Measurements from ENCODE around the gene TMEM165. TPM values are rescaled to one million over a fixed set of nuclear protein-coding genes. Genes with fewer than 3 reads are reported as not detected.

The TMEM165 gene
- total RNA-seq, 2 experiments from 2014 or later, result 44.8 to 46.0 TPM

- H3K27me3 ChIP-seq (ENCODE audit: control insufficient read depth in 1 of 2, insufficient read depth in 2 of 2, low read length in 2 of 2), result no peaks in the 10 kb centered on the region
- no peak for ATAC-seq (ENCODE audit: poor library complexity)
- no peak overlapping the region for H3K27ac ChIP-seq (ENCODE audit: low read depth in 1 of 2, low read length in 2 of 2)
- H3K36me3 Mint-ChIP-seq (ENCODE audit: low read depth), result peaks cover 63% of the 10 kb centered on the region
- H3K27ac Mint-ChIP-seq, result no peak overlapping the region
- ChIA-PET CTCF (no interaction called here), POLR2A (interaction anchor here (0.9 kb wide), 1 partner anchor 95 kb away, joined by 4 read pairs; no protein-coding TSS in a partner anchor)
- H3K27me3 Mint-ChIP-seq, result no peaks in the 10 kb centered on the region
- intact Hi-C loops (cut with DNase I, micrococcal nuclease), result loop anchor here (5.0 to 10.0 kb wide), 2 partner anchors 97 to 284 kb away; partner anchors contain the start of gene CLOCK (in 1 of the 2)
- H3K9me3 Mint-ChIP-seq, result no peaks in the 10 kb centered on the region
- H3K36me3 ChIP-seq (ENCODE audit: insufficient read depth, low read length), result peaks cover 27% of the 10 kb centered on the region
- TF ChIP-seq CTCF (IDR thresholded peaks at IDR 0.05), result no peak
- no peak for DNase-seq
- no peak overlapping the region for H3K4me3 Mint-ChIP-seq
- H3K9me3 ChIP-seq (ENCODE audit: control insufficient read depth in 1 of 2, insufficient read depth in 1 of 2, low read length in 2 of 2), result no peaks in the 10 kb centered on the region
- peaks cover 5% of the 10 kb centered on the region for H3K4me1 ChIP-seq (ENCODE audit: insufficient read depth, low read length)
- H3K4me3 ChIP-seq (ENCODE audit: low read length), result no peak overlapping the region
- H3K4me1 Mint-ChIP-seq (ENCODE audit: low read depth), result peaks cover 19% of the 10 kb centered on the region
Observed at GRCh38 chr4:55450566-55450965, 54.8 kb downstream of the TMEM165 start.

GRCh38 chr4:55458164-55458563 is 62.4 kb downstream of the TMEM165 start:
- no peak overlapping the region for H3K4me3 ChIP-seq (ENCODE audit: low read length)
- Mint-ChIP-seq H3K27me3 (no peaks in the 10 kb centered on the region), H3K4me3 (no peak overlapping the region), H3K36me3 (ENCODE audit: low read depth) (peaks cover 26% of the 10 kb centered on the region), H3K9me3 (no peaks in the 10 kb centered on the region), H3K4me1 (ENCODE audit: low read depth) (no peaks in the 10 kb centered on the region), H3K27ac (no peak overlapping the region)
- intact Hi-C loops (cut with DNase I, micrococcal nuclease), result loop anchor here in 1 of 2 experiments (10.0 kb wide), 1 partner anchor 277 kb away; no protein-coding TSS in a partner anchor
- peaks cover 2% of the 10 kb centered on the region for H3K36me3 ChIP-seq (ENCODE audit: insufficient read depth, low read length)
- DNase-seq, result no peak
- no peak overlapping the region for H3K27ac ChIP-seq (ENCODE audit: low read depth in 1 of 2, low read length in 2 of 2)
- TF ChIP-seq CTCF (IDR thresholded peaks at IDR 0.05), result no peak
- H3K4me1 ChIP-seq (ENCODE audit: insufficient read depth, low read length), result no peaks in the 10 kb centered on the region
- ATAC-seq (ENCODE audit: poor library complexity), result no peak
- ChIA-PET POLR2A (no interaction called here), CTCF (no interaction called here)
- no peaks in the 10 kb centered on the region for H3K27me3 ChIP-seq (ENCODE audit: control insufficient read depth in 1 of 2, insufficient read depth in 2 of 2, low read length in 2 of 2)
- no peaks in the 10 kb centered on the region for H3K9me3 ChIP-seq (ENCODE audit: control insufficient read depth in 1 of 2, insufficient read depth in 1 of 2, low read length in 2 of 2)

GRCh38 chr4:55458611-55459010 is 62.9 kb downstream of the TMEM165 start:
- peaks cover 2% of the 10 kb centered on the region for H3K36me3 ChIP-seq (ENCODE audit: insufficient read depth, low read length)
- TF ChIP-seq CTCF (IDR thresholded peaks at IDR 0.05), result no peak
- ATAC-seq (ENCODE audit: poor library complexity) (no peak), DNase-seq (no peak)
- no peak overlapping the region for H3K4me3 ChIP-seq (ENCODE audit: low read length)
- intact Hi-C loops (cut with DNase I, micrococcal nuclease), result loop anchor here in 1 of 2 experiments (10.0 kb wide), 1 partner anchor 276 kb away; no protein-coding TSS in a partner anchor
- Mint-ChIP-seq H3K36me3 (ENCODE audit: low read depth) (peaks cover 26% of the 10 kb centered on the region), H3K4me3 (no peak overlapping the region), H3K9me3 (no peaks in the 10 kb centered on the region), H3K4me1 (ENCODE audit: low read depth) (no peaks in the 10 kb centered on the region), H3K27me3 (no peaks in the 10 kb centered on the region), H3K27ac (no peak overlapping the region)
- ChIA-PET POLR2A (no interaction called here), CTCF (no interaction called here)
- no peaks in the 10 kb centered on the region for H3K4me1 ChIP-seq (ENCODE audit: insufficient read depth, low read length)
- no peaks in the 10 kb centered on the region for H3K9me3 ChIP-seq (ENCODE audit: control insufficient read depth in 1 of 2, insufficient read depth in 1 of 2, low read length in 2 of 2)
- no peak overlapping the region for H3K27ac ChIP-seq (ENCODE audit: low read depth in 1 of 2, low read length in 2 of 2)
- no peaks in the 10 kb centered on the region for H3K27me3 ChIP-seq (ENCODE audit: control insufficient read depth in 1 of 2, insufficient read depth in 2 of 2, low read length in 2 of 2)

Measured in CD4-positive, alpha-beta T cell (primary cell).